NOMO-1 (cell line): ENCODE data around the gene TOLLIP.

Experiments used
- DNase-seq, 2 experiments: peaks; one replicate each; lab custom pipeline; 2025; ENCODE audit not compliant: unreplicated experiment in 2 of 2; lab: John Stamatoyannopoulos, UW

Gene TOLLIP

DNA sequence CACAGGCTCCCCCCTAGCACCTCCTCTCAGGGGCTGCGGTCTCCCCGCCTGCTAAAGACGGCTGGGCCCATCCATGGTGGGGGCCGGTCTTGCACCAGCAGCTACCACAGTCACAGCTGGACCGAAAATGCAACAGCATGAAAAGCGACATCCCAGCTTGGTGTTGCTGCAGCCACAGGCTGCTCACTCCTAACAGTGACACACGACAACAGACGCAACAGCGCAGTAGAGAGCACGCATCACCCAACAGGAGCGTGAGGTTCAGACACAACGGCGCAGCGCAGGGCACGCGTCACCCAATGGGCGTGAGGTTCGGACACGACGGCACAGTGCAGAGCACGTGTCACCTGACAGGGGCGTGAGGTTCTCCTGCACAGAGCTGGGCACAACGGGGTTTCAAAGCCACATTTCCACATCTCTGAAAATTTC, 24.1 kb downstream of the TOLLIP start:
- DNase-seq = no peak

DNA sequence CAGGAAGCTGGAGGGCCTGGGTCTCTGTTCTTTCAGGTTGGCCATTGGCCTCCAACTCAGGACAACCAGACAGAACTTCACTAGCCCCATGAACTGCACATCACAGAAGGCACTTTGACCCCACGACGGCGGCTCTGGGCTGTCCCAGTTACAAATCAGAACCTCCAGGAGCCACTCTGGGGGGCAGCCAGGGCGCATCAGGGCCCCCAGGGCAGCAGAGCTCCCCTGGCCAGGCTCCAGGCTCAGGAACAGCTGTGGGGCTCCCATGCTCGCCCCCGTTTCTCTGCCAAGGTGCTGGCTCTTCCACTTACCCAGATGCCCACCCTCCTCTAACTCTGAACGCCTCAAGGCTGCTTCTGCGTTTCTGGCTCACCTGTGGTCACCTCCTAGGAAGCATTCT, 25.5 kb downstream of the TOLLIP start:
- no peak for DNase-seq

DNA sequence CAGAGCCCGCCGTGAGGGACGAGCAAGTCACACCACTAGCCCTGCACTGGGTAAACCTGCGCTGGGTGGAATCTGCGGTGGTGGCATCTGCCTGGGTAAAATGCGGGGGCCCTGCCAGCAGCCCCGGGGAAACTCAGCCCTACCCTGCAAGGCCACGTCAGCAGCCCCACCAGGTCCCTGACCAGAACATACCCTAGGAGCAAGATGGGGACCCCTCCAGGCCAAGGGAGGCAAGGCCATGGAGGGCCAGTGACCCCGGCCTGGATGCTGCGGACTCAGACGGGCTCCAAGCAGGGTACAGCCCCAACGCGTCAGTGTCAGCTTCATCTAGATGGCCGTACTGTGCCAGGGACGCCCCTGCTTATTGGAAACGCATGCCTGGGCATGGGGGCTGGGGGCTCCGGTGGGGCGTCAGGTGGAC, 26.3 kb downstream of the TOLLIP start:
- no peak for DNase-seq

DNA sequence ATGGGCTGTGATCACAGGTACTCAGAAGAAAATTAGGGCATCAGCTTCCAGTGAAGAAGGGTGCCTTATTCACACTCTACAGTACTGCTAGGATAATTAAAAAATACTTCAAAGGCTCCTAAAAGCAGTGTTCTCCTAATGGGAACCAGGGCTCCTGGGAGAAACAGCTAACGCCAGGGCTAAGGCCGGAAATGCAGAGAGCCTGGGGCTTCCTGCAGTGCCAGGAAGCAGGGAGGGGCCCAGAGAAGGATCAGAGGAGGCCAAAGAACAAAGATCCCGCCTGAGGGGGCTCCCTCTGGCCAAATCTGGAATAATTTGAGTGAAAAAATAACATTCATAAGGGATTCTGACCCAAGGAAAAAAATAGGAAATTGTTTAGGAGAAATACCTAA, 27.5 kb downstream of the TOLLIP start:
- no peak for DNase-seq

DNA sequence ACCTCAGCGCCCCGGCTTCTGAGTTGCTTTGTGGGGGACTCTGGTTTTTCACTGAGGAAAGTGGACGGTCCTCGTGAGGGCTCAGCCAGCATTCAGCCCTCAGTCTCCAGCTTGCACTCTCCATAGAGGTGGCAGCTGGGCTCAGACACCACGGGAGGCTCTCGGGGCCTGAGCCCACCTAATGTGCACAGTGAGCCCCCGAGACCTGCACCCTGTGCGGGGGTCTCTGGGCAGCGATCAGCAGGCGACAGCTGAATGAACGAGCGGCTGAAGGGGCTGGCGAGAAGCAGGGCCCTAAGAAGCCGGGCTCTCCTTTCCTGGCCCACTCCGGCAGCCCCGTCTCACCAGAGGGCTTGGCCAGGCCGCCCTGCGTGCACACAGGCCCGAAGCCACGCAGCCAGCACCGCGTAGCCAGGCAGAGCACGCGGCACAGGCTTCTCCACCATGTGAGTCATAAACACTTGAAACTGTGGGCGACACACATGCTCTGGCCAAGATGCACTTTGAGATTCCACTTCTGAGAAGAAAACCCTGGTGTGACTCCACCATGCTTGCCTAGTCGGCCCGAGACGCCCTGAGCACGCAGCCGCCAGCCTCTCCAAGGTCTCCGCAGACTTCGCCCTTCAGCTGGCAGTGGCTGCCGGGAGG, 28.0 kb downstream of the TOLLIP start:
- no peak for DNase-seq

DNA sequence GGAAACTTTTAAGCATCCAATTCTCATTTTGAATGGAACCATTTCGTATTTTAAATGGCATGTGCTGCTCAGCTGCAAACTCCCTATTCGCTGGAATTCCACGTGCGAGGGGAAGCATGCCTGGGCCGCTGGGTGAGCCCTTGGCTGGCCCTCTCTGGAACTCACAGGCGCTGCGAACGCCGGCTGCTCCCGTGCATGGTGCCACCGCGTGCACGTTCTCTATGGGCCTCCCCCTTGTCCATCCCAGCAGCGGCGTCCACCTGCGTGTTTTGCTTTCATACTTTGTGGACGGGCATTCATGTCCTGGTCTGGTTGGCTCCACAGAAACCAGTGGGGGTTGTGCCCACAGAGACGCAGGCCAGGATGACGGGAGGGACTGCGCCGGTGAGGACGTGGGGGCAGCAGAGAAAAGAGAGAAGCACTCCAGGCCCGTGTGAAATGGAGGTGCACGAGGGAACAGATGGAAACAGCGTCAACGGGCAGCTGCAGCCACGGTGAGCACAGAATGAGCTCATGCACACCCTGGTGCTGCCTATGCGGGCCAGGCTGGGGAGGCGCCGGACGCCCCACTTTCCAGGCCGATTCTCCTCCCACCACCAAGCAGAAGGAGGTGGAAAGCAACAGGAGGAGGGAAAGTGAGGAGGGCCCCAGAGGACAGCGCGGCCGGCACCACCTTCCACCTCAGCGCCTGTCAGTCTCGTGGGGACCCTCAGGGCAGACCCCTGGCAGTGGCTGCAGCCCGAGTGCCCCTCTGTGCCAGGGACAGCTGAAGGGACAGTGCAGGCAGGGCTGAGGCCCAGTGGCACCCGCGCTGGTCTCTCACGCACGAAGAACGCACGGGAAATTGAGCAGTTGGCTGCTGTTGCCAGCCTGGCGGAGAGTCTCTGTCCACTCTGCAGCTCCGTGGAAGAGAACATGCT, 29.1 kb downstream of the TOLLIP start:
- DNase-seq = no peak

DNA sequence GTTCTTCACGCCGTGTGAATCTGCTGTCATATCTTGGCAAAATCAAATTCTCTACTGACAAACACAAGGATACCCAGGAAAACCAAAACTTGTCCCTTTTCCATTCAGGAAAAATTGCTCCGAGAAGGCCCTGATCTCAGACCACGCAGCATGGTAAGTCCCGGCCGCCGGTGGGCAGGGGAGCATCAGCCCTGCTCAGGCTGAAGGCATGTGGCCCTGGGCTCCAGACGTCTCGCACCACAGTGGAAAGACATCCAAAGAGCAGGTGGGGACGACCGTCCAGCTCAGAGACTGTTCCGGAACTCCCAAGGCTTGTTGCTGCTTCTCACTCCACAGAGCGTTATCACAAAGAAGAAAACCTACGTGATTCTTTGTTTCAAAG, 29.8 kb downstream of the TOLLIP start:
- no peak for DNase-seq

DNA sequence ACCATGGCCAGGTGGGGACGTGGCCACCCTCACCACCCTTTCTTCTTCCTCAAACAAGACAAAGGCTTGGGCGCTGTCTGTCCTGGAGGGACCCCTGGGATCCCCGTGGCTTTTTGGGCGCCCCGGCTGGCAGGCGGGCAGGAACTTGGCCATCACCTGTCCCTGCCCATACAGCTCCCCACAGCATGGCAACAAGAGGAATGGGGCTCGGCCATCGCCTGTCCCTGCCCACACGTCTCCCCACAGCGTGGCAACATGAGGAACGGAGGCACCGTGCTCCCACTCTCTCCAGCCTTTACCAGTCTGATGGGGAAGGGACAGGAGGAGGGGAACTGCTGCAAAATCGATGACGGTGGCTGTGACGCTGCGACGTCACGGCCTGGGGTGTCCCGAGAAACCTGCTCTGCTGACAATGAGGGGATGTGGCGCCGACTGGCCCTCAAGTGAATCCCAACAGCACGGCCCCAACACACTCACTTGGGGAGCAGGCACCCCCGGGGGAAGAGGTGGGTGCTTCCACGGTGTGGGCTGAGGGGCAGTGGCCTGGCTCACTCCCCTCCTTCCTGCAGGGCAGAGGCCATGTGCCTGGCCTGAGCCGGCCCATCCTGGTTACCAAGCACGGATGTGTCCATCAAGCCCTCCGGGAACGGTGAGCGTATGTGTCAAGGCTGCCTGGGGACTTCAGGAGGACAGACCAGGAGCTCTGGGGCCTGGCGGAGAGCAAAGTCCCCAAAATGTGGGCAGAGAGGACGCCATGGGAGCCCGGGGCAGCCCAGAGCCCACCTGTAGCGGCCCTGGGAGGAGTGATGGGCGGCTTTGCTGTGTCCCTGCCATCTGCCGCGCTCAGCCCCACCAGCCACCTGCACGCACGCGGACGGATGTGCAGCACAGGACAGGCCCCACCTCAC, 30.4 kb downstream of the TOLLIP start:
- no peak for DNase-seq

DNA sequence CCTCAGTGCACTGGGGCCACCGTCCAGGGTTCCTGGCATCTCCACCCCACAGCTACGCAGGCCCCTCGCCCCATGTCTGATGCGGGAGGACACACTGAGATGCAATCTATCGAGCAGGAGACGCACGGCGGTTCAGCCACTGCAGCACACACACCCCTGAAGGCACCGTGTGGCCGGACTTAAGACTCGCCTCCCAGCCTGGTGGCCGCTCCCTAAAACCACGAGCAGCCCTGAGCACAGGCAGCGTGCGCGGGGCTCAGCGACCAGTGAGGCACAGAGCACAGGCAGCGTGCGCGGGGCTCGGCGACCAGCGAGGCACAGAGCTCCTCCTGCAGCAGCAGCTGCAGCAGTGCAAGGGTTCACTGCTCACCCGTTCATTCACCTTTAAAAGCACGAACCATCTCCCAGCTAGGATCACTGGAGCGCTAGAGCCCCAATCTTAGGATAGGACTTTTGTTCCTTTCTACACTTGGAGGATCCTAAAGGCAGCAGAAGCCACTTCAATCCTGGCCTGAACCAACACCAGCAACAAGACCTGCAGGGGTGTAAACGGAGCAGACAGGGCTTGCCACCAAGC, 31.4 kb downstream of the TOLLIP start:
- DNase-seq = no peak

DNA sequence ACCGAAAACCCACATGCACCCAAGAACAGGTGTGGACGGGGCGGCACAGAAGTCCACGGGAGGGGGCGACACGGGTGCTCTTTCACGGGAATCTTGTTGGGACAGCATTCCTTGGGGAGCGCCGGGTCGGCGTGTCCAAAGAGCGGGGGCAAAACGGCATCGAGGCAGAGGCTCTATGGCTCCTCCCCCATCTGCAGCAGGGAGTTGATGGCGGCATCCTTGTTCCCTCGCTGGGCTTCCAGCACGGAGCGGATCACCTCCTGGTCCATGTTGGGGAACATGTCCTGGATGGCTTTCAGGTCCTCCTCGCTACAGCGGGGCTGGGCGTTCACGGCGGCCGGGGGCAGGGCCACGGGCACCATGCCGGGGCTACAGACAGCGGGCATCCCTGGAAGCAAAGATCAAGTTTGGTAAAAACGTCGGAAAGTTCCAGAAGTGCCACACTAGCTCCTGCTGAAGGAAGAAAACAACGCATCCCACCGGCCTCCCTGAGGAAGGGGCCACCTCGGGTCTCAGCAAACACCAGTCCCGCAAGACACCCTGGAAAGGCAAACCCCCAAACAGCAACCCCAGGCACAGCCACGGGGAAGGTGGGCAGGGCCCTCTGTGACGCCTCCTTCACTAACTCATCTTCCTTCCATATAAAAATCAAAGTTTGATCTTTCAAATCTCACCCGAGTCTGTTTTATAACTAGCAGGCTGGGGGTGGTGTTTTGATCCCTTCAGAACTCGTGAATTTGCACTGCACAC, 32.4 kb downstream of the TOLLIP start:
- DNase-seq = no peak

DNA sequence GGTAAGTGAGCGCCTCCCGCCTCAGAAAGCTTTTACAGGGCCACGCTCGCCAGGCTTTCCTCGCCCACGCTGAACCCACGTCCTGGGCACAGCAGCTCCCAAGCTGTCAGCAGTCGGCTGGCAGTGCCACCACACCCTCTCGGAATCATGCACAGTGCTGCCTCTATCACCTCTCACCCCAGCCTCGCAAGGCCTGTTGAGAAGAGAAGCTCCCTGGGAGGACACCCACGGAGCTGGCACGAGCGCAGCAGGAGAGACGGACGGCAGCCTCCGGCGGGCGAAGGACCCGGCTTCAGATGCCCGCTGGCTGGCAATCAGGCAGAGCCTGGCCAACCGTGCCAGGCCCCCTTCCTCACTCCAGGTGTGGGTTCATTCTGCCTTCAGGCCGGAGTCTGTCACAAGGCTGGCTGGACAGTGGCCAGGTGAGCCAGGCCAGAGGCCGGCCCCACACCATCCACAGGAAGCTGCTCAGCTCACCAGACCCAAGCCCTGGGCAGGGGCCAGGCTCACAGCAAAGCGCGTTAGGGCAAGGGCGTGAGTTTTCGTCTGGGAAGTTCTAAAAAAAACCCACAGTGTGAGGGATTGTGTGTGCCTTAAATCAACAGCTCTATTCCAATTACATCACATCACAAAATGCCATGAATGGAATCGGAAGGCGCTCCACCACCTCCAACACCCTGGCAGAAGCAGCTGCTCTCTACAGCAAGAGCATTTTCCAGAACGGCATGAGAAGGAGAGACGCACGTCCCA, 33.2 kb downstream of the TOLLIP start:
- no peak for DNase-seq

DNA sequence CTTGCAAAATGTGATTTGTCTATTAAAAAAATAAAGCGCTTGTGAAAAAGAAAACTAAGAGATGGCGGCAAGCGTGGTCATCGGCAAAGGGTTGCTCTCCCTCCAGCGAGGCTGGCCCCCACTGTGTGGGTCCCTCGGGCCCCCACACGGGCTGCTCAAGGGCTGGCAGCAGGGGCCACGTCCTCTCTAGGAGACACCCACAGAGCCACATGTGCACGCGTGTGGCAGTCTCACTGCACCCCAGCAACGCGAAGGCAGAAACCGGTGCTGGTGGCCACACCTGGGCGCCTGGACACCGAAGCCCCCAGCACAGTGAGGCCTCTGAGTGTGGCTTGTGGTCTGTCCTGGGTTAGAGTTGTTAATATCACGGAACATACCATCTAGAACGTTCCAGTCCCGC, 34.4 kb downstream of the TOLLIP start:
- no peak for DNase-seq

DNA sequence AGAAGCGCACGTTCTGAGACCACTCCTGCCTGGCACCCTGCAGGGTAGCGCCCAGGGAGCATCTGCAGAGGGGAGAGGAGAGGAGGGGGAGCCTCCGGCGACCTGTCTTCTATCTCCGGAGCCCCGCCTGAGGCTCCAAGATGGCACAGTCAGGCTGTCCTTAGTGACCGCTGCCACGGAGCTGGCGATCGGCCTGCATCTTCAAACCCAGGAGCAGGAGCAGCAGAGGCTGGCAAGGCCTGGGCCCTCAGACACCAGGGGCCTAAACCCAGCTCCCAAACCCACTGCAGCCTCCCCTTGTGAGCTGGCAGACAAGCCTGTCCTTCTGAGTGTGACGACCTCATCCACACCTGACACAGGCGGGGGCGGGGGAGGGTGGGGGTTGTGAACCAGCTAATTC, 34.9 kb downstream of the TOLLIP start:
- no peak for DNase-seq

DNA sequence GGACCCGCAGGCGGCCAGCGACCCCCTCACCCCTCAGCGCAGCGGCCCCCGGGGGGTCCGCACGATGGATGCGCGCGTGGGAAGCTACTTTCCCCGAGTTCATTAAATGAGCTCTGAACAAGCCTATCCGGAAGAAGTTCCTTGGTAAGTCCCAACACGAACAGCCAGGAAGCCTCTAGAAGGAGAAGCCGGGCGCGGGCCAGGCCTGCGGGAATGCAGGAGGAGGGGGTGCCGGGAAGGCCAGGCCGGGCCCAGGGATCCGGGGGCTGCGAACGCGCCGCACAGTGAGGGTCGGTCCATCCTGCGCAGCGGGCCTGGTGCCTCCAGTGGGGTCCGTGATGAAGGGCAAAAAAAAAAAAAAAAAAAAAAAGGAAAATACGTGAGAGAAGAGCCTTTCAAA, 36.9 kb downstream of the TOLLIP start:
- no peak for DNase-seq

DNA sequence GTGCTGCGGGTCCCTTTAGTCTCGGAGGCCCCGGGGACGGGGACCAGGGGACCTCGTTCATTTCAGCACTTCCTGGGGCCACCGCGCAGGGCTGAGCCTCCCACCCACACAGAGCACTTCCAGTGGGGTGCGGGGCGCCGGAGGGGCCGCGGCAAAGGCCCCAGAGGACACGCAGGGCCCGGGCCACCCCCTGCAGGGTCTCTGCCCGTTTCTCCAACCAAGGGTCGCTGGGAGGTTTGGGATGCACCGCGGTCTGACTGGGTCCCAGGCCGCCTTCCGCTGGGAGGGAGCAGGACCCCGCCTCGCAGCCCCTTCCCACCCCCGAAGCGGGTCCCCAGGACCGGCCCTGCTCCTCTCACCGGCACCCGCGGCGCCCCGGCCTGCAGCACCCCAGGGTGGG, 37.5 kb downstream of the TOLLIP start:
- no peak for DNase-seq

DNA sequence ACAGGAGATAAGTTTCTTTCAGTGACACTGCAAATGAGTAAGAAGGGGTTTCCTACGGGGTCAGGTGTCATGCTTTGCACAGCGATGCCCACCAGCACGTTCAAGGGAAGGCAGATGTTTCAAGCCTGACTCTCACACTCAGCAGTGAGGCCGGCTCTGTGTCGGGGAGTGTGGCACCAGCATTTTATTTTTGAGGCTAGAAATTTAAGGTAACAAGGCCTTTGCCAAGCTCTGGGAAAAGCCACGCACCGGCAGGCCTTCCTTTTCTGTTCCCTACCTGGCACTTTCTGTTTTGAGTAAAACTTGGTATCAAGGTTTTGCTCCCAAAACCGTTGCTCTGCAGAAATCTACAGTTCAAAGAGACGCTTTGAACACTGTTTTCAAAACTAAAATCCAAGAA, 38.0 kb downstream of the TOLLIP start:
- DNase-seq = no peak

DNA sequence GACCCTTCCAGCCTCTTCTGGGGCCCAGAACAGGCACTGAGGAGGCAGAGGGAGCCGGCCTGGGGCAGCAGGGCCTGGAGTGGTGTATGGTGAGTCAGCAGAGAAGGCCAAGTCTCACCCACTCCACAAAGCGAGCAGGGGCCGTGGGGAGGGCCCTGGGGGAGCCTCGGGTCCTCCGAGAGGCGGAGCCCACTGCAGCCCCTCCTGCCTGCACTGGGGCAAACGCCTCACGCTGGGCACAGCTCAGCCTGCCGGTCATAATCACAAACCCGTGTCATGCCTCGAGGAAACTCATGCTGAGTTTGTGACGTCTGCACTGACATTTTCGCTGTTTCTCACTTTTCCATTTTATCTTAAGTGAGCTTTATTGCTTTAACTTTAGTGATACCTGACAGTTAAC, 38.4 kb downstream of the TOLLIP start:
- no peak for DNase-seq

DNA sequence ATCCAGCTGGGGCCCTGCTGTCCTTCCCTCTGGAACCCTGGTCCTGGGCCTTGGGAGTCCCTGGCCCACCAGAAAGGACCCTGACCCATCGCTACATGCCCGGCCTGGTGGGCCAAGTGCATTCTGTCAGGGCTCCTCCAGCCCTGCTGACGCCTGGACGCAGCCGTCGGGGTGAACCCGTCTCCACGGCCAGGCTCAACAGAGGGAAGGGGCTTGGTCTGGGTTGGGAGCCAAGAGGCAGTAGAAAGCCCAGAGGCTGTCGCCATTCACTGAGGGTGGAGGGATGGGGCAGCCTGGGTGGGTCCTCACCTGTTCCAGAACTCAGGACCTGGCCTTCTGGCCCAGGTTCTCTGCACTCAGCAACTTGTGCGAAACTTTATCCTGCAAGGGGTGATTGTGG, 39.0 kb downstream of the TOLLIP start:
- no peak for DNase-seq

DNA sequence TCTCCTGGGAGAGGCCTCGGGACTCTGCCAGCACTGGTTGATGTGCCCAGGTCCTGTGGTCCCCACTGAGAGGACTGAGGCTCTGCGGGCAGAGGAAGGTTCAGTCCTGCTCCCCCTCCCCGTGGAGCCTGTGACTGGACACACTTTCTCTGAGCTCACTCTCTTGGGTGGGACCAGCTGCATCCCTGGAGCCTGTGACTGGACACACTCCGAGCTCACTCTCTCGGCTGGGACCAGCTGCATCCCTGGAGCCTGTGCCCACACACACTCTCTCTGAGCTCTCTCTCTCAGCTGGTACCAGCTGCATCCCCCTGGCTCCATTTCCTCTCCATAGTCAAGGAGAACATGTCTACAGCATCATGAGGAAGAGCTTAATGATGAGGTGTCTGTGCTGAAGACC, 39.5 kb downstream of the TOLLIP start:
- no peak for DNase-seq
